Panc1 (cell line): ENCODE results near the gene SEC31A.

ENCODE experiments used
- POLR2AphosphoS5 ChIP-seq: IDR thresholded peaks from 2 replicates; pipeline ENCODE4 v1.6.1; 2012; ENCODE audit warnings: mild to moderate bottlenecking, low read depth, low read length, moderate library complexity
- SIN3A ChIP-seq: IDR thresholded peaks from 2 replicates; pipeline ENCODE4 v1.6.1; 2012; ENCODE audit warnings: low read depth, mild to moderate bottlenecking, low read length, moderate library complexity, borderline replicate concordance; ENCODE audit not compliant: insufficient read depth

DNA sequence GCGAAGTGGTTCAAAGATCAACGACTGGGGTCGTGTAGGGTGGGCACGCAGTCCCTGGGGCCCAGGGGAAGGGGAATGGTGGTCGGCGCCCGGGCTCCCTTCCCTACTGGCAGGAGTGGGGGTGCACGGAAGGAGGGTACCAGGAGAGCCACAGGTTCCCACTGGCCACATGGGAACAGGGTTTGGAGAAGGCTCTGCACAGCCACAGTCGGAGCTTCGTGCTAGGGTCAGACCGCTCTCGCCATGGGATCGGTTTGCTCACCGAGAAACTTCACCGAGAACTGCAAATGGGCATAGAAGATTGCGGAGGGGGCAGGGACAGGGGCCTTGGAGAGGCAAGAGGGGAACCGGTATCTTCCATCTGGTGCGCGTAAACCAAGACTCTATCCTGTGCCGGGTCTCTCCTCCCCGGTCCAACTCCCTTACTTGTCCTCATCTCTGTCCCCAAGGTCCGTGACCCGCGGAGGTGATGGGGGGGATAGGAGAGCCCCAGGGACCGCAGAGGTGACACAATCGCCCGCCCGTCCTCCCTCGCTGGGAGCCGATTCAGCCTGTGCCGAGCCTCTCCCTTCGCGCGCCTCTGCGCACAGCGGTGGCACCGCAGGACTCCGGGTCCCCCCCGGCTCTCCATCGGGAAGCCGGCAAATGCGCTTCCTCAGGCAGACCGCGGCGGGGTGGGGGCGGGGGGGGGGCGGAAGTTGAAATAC, 93.4 kb downstream of the SEC31A start:
- no peak for TF ChIP-seq POLR2AphosphoS5
- no peak for TF ChIP-seq SIN3A
